Esophagus squamous epithelium (tissue), 4 donors: ENCODE data around the gene RIMS4.

Experiments used
- CTCF ChIP-seq, 6 experiments: fragments of 450-650 bp in 4 of 6; fragments of 200-600 bp in 2 of 6; sonication (generic) in 2 of 6; IDR thresholded peaks; one replicate each; pipeline ENCODE4 v1.5.1; 2016 to 2019; ENCODE audit warnings: antibody characterized with exemption in 6 of 6, mild to moderate bottlenecking in 4 of 6, moderate library complexity in 4 of 6
- POLR2A ChIP-seq, 4 donors: fragments of 450-650 bp; IDR thresholded peaks; one replicate each; pipeline ENCODE4 v1.6.1; 2017; ENCODE audit warnings: antibody characterized with exemption in 4 of 4, mild to moderate bottlenecking in 4 of 4, moderate library complexity in 3 of 4

DNA sequence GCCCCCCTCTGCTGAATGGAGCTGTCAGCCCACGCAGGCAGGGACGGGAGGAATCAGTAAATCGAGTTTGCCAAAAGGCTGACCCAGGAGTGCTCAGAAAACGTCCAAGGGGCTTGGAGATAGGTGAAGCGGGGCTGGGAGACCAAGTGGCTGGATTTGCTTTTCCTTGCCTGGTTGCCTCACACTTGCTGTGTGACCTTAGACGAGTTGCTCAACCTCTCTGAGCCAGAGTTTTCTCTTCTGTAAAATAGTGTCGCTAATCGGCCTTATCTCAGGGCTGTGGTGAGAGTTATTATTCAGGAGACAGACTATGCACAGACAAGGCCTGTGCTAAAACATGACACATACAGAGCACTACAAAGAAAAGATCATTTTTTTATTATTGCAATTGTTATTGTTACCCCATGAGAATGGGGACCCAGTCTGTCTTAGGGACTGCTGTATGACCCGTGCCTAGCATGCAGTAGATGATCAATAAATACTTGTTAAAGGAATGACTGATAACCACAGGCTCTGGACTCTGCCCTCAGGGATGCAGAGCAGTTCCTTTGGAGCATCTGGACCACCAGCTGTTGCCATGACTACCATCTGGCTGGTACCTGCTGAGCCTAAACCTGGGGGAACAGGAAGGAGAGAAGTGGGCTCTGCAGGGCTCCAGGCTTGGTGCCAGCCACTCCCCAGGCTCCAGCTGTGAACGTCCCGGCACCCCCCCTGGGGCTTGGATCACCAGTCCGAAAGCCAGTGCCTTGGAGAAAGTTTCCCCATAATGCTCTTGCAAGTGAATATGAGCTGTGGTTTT lies 63.8 kb downstream of the RIMS4 start:
- TF ChIP-seq CTCF (IDR thresholded peaks at IDR 0.05) (no peak), POLR2A (IDR thresholded peaks at IDR 0.05) (no peak)
